ENCODE data around the gene NOP14.

- TF ChIP-seq CTCF (IDR thresholded peaks at IDR 0.05): no peak
- no peak for TF ChIP-seq POLR2AphosphoS5 (IDR thresholded peaks at IDR 0.05)
Observed at GRCh38 chr4:2963966-2964471, 813 bp upstream of the NOP14 start.
